GM21423 (cell line): ENCODE data around the gene PLEKHA7.

Source experiments
- ATAC-seq: cut with Tn5 transposase; IDR thresholded peaks from one replicate; pipeline ENCODE4 v1.9.1; 2021; ENCODE audit warnings: mild to moderate bottlenecking, moderate library complexity; ENCODE audit not compliant: unreplicated experiment

PLEKHA7 gene

DNA sequence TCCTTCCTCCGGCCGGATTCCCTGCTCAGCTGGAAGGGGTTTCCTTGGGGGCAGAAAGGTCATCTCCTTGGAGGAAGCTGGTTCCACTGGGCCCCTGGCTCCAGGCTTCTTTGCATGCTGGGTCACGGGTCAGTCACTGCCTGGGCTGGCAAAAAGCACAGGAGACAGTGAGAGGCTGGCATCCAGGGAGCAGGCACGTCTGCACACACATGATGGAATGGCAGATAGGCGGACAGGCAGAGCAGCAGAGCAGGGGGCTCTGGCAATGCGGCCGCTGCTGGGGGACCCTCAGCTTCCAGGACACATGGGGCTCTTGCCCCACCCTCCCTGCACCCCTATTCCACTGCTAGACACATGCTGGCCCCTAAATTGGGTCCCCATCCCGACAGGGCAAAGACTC lies 235.3 kb downstream of the PLEKHA7 start:
- ATAC-seq, result no peak

DNA sequence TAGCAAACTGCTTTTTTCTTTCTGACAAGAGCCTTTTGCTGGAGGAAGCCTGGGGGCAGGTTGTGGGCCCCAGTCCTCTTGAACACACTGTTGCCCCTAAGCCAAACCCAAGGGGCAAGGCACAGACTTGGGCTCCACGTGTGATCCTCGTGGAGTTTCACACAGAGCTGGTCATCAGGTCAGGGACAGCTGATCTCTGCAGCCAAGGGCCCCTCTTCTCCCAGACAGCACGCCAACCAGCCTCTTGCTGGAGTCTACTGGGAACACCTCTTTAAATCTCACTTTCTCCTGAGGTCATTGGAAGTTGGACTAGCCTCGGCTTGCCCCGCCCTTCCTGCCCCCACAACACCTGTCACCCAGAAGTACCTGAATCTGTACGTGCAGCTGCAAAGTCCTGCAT lies 235.9 kb downstream of the PLEKHA7 start:
- ATAC-seq, result no peak

DNA sequence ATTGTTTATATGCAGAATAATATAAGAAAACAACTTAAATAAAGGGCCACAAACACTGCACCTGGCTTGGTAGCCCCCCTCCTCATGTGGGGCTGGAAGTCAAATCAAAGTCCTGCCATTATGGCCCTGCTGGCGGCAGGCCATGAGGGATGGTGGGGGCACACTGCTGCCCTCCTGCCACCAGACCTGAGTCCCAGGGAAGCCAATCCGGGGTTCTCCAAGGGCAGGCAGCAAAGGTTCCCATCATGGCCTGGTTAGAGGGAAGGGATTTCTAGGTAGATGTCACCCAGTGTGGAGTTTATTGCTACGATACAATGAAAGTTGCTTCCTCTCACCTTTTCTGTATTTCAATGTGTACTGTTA lies 236.6 kb downstream of the PLEKHA7 start:
- ATAC-seq, result no peak

DNA sequence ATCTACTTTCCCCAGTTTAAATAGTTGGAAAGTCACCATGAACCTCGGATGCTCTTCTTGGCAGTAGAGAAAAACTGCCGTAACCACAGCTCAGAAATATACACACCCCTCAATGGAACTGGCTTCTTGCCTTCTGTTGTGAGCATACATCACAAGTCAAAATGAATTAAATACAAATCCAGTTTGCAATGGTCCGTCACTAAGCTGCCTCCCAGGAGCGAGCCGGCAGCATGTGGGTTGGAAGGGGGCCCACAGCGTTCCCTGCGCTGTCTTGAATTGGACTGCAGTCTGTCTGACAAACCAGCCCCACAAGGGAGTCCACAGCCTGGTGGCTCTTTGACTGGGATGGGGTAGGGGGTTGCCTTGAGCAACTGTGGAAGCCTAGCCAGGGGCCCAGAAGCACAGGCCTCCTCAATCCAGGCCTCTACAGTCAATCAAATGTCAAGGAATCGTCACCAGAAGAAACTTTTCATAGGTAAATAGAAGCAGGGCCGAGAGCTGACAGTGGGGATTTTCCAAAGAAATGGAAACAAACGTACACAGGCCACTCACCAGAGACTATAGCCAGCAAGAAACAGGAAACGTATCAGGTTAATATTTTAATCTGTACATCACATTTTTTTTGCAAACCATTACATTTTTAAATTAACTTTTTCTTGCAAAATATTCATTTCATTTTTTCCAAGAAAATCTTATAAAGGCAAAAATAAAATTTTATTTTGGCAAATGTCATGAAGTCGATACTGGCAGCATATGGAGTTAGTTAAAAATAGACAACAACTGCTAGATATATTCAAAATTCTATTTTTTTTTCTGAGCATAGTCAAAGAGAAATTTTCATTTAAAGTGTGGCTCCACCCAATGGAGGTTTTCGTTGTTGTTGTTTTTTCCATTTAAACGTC lies 237.3 kb downstream of the PLEKHA7 start:
- ATAC-seq, result no peak

DNA sequence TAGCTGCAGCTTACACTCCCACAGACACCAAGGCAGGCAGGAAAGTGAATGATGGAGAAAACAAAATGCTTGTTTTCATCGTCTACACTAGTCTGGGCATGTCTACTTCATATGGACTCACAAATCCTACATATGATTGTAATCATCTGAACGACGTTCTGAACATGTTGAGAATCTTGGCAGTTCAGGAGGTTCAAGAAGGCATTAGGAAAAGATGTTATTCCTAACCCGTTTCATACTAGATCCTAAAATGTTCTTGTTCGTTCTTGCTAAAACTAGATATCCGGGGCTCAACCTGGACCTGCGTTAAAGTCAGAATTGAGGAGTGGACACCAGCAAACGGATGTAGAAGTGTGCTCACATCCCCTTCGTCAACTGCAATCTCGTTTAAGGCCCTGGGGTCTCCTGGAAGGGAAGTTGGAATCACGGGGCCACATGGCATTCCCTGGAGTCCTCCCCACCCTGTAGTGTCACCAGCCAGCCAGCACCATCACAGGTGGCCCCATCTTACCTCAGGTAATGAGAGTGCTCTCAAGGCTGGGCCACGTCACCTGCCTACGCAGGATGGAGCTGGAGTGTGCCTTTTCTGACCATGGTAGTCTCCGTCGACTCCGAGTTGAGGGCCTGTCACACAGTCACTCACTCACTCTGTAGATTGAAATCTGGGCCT lies 238.5 kb downstream of the PLEKHA7 start:
- ATAC-seq, result no peak

DNA sequence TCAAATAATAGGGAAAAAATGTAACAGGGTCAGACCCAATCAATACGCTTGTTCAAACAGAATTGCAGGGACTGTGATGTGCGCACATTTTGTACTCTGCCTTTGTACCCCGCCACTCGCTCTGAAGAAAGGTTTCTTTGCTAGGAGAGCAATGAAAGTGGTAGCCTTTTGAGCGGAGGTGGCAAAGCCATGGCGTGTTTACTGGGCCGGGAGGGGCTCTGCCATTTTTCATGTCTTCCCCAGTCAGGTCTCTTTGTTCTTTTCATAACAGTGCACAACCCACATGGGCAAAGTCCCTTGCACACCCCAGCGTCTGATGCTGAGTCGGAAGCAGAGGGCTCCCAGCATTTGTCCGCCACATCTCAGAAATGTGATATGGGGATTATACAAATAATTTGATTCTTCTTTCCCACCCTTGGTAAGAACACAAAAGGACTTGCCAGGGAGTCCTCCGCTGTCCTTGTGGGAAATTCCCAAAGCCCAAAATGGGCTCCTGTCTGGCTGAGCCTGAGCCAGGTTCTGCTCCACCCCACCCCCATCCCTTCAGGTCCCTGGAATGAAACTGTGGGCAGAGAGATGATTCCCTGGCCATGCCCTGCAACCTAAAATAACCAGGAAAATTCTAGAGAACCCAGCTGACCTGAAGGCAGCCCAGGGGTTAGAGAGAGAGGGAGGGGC lies 239.1 kb downstream of the PLEKHA7 start:
- no peak for ATAC-seq

DNA sequence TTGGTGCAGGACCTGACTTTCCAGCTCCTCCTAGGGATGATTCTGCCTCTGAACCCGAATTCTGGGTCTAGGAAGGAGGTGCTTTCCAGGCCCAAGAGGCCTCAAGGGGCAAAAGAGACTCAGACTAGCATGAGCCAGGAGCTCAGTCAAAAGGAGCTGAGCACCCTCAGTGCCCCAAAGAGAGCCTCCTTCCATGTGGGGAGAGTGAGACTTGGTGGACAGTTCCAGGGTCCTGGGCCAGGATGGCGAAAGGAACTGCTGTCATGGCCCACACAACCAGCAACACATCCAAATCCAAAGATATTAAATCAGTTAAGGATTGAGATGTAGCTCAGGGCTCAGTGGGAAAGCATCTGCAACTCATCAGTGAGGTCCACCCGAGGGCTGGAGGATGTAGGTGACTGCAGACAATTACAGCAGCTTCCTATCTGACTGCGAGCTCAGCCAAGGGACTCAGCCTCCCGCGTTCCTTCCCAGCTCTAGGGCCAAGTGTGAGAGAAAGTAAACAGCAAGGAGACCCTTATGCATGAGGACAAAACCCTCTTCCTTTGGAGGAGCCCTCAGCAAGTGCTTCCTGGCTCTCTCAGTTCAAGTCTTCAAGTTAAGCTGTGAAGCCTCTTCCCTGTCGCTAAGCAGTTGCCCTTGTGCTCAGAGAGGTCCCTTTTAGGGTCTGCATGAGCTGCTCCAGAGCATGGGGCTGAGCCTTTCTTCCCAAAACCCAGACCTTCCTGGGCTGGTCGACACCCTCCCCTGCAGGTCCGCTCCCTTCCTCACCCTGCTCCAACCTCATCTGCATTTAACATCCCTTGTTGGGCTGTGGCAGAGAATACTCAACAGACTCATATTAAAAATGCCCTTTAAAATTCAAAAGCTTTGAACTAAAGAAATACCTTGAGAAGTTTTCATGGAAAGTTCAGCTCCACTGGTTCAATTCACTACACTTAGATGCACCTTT lies 240.0 kb downstream of the PLEKHA7 start:
- ATAC-seq, result no peak

DNA sequence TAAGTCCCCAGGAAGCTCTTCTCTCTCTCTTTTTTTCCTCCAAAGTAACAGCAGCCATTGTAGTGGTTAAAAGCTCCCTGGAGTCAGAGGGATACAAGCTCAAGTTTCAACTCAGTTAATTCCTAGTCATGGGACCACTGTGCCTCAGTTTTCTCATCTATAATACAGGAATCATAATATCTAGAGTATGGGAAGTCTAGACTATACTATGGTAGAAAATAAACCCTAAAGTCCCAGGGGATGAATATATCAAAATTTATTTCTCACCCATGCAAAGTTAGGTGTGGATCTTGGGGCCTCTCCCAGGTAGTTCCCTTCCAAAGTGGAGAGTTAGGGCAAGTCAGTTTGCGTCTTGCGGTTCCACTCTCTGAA lies 242.1 kb downstream of the PLEKHA7 start:
- no peak for ATAC-seq

DNA sequence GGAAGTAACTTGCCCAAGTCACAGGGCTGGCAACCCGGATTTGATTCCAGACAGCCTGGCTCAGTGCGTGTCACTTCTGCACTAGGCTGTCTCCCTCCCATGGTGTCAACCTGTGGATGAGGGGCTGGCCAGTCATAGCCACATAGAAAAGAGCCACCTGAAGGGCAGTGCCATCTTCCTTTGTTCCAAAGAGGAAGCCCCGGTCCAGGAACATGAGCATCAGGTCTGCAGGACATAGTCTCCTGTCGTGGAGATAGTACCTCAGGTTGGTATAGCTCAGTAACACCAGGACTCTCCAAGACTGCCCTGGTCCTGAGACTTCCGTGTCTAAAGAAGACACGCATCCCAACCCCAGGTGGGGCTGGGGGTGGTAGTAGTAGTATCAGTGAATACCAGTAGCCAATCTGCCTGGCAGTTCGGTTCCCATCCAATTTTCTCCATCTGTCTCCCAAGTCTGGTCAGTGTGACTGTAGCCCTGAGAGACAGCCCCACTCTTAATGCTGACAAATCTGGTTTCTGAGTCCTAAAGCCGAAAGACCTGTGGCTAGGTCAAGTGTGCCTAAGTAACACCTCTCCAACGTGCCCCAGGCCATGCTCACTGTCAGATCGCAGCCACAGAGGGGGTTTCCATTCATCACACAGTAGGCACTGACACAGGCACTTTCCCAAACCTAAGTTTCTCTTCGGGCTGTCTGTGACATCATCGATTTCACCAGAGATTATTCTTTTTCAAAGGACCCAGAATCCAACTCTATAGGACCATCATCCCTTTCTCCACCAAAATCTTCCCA lies 242.7 kb downstream of the PLEKHA7 start:
- ATAC-seq, result no peak

DNA sequence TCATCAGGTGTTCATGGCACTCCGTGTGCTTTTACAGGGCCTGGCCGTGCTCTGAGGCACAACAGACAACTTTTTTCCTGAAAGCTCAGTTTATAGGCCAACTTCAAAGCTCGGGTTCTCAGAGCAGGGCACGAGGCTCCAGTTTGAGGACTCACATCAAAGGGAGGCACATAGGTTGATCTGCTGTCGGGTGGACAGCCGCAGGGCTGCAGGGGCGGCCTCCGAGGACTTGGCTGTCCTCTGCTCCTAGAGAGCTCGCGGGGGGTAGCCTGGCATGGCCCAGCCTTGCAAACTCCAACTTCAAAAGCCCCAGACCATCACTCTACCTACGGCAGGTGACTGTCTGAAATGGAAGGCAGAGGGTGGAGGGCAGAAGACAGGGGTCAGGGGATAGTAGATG lies 244.2 kb downstream of the PLEKHA7 start:
- ATAC-seq, result no peak

DNA sequence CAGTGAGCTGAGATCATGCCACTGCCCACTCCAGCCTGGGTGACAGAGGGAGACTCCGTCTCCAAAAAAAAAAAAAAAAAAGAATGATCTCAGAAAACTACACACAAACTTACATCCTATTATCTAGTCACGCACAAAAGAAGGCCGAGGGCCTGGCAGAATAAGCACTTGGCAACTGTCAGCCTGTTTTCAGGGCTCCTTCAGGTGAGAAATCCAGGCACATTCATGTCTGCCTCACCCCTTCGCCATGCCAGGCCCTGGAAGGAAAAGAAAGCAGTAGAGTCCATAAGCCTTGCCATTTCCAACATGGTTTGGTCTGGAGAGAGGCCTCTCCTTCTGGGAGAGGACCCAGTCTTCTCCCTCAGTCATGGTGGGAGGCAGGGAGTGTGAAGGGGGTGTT lies 244.8 kb downstream of the PLEKHA7 start:
- no peak for ATAC-seq

DNA sequence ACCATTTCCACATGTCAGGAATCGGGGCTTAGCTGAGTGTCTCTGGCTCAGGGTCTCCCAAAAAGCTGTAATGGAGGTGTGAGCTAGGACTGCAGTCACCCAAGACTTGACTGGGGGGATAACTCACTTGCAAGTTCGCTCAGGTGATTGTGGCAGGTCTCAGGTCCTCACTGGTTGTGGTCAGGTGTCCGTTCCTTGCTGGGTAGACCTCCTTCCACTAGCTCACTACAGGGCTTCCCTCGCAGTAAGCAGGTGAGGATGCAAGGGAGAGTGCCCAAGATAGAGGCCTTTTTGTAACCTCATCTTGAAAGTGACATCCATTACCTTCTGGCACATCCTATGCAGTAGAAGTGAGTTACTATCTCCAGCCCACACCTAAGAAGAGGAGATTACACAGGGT lies 246.3 kb downstream of the PLEKHA7 start:
- no peak for ATAC-seq

DNA sequence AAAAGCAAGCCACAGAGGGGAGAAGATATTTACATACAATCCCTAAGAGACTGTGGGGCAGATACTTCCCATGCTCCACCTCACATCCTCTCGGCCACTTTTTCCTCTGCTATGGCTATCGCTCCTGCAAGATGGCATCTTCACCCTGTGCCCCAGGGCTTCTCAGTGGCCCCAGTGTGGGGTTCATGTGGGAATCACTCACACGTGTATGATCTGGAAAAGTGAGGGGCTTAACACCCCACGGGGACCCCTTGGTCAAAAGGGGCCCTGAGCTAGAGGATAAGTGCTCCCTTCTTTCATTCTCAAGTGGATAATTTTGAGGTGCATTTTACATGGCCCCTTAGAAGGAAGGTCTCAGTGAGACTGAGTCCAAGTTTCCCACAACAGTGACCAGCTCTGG lies 247.1 kb downstream of the PLEKHA7 start:
- no peak for ATAC-seq

DNA sequence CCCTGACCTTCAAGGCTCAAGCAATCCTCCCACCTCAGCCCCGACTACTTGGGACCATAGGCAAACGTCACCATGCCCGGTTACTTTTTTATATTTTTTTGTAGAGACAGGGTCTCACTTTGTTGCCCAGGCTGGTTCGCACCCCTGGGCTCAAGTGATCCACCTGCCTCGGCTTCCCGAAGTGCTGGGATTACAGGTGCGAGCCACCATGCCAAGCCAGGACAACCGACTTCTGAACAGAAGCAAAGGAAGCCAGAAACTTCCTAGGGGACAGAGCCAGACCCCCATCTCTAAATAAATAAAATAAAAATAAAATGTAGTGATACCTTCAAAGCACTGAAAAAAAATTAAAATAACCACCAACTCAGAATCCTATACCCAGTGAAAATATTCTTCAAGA lies 249.3 kb downstream of the PLEKHA7 start:
- ATAC-seq, result no peak

DNA sequence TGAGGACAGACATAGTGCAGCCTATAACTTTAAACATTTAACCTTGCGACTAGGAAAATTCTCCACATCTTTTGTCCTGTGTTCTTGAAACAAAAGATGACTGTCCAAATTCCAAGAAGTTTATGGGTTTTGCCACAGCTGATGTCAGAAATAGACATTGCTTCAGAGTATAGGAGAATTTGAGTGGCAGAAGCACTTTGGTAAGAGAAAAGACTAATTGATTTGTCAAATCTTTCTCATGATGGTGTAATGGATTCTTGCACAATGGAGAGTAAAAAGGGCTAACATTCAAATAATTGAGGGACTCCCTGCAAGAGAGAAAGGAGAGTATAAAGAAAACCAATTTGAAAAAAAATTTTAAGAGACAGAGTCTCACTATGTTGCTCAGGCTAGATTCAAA lies 250.5 kb downstream of the PLEKHA7 start:
- no peak for ATAC-seq

DNA sequence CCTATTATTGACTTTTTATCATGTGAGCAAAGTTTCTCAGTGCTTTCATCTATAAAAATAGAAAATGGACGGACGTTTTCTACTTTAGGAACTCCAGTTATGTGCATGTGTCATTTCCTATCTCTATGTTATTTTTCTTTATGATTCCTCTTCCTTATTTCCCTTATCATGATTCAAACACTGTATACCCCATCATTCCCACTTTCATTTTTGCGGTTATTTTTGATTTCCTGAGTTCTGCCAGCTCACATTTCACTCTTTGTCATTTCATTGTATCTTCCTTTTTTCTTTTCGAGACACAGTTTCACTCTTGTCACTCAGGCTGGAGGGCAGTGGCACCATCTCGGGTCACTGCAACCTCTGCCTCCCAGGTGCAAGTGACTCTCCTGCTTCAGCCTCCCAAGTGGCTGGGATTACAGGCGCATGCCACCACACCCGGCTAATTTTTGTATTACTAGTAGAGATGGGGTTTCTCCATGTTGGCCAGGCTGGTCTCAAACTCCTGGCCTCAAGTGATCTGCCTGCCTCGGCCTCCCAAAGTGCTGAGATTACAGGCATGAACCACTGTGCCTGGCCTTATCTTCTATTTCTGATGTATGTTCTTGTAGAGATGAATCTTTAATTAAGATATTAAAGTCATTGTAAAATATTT lies 254.2 kb downstream of the PLEKHA7 start:
- ATAC-seq, result no peak

DNA sequence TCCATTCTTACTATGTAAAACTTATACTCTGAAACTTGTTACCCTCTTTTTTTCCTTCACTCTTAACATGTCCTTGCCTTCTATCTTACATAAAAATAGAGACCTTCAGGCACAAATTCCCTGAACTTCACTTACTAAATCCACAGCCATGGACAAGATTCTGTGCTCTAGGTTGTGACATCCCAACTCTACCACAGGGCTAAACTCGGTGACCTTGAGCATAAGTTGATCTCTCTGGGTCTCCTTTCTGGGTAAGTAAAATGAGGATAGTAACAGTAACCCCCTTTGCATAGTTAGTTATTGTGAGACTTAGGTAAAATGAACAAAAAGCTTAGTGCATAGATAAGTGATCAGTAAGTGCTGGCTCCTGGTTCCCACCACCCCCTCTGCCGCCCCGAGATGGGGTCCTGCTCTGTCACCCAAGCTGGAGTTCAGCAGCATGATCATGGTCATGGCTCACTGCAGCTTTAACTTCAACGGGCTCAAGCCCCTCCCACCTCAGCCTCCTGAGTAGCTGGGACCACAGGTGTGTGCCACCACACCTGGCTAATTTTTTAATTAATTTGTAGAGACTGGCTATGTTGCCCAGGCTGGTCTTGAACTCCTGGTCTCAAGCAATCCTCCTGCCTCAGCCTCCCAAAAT lies 255.7 kb downstream of the PLEKHA7 start:
- ATAC-seq, result no peak

DNA sequence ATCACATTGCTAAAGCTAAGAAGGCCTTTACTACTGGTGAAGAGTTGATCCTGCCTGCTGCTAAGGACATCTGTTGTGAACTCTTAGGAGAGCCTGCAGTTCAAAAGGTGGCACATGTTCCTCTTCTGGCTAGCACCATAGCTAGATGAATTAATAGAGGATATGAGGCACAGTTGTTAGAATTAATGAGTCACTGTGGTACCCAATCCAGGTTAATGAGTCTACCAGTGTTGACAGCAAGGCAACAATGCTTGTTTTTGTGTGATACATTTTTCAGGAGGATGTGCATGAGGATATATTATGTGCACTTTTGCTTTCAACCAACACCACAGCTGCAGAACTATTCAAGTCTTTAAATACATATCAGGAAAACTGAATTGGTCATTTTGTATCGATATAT lies 263.8 kb downstream of the PLEKHA7 start:
- ATAC-seq, result peak; percentile 41

DNA sequence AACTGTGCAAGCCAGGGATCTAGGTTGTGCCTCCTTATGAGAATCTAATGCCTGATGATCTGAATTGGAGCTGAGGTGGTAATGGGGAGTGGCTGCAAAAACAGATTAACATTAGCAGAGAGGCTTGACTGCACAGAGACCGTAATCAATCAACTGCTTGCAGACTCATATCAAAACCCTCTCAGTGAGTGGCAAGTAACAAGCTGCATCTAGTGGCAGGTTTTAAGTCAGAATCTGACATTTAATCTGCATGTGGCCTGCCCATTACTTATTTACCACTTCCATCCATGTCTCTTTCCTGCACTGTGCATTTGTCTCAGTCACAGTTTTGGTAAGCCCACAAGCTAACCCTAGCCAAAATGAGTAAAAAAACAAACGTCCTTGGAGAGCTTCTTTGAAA lies 264.5 kb downstream of the PLEKHA7 start:
- ATAC-seq, result peak; percentile 59
